ENCODE measurements around the gene PAQR9.

- TF ChIP-seq CTCF (IDR thresholded peaks at IDR 0.05; ENCODE audit: low read depth, low read length) (no peak), POLR2A (IDR thresholded peaks at IDR 0.05; ENCODE audit: extremely low read depth, insufficient read length) (no peak)
These were observed 18.7 kb upstream of the PAQR9 start for GRCh38 chr3:142982038-142982773.

Measured in NB4 (cell line).